ENCODE results near the gene DUSP14. TPM values are rescaled to one million over a fixed set of nuclear protein-coding genes. Genes with fewer than 3 reads are reported as not detected.
A peak's percentile ranks its signal among the peaks of the same experiment; 100 is the strongest.

The DUSP14 gene
- total and polyA plus RNA-seq, 9 of the 15 experiments (the other 6 are each of a cell fraction or from before 2014, with no cell fraction given): 20.2 to 74.0 (median 31.8) TPM

GRCh38 chr17:37518826-37519225, 29.1 kb downstream of the DUSP14 start:
- in situ Hi-C loops (cut with MboI): no loop called here
- peaks cover 0 to 14% of the 10 kb centered on the region in 2 experiments; a peak in 4 of 5 replicates for H3K4me1 ChIP-seq (replicated peaks in 1 of 2; ENCODE audit: control insufficient read depth in 2 of 2, insufficient read depth in 2 of 2, low read length in 2 of 2)
- H3K4me2 ChIP-seq (ENCODE audit: insufficient read depth, low read length): no peak overlapping the region; the same call in 1 of the 2 replicates
- H3K27me3 ChIP-seq (ENCODE audit: control insufficient read depth in 2 of 2, insufficient read depth in 2 of 2, low read length in 2 of 2): no peaks in the 10 kb centered on the region
- ATAC-seq (no peak), FAIRE-seq (no peak), DNase-seq (ENCODE audit: extremely low read depth in 1 of 4, low spot score in 3 of 4) (no peak)
- intact Hi-C loops (cut with micrococcal nuclease): no loop called here
- peak overlapping the region; percentile 46; the same call in 2 of the 3 replicates for H3K27ac ChIP-seq (ENCODE audit: extremely low read depth, low read depth, low read length)
- H2AFZ ChIP-seq (ENCODE audit: low read depth, low read length): no peak overlapping the region
- no peaks in the 10 kb centered on the region for H4K20me1 ChIP-seq (replicated peaks; ENCODE audit: control insufficient read depth, insufficient read depth, low read length)
- 0 out of 4 replicates have a peak overlapping the region, but pooled peaks of 1 of the 2 experiments have one; percentile 33 for H3K9ac ChIP-seq (ENCODE audit: insufficient read depth in 1 of 2, low read depth in 2 of 2, low read length in 2 of 2)
- WGBS (ENCODE audit: insufficient coverage, low coverage, missing lambda C conversion rate): 83% methylated on average over 7 of the region's 8 CpGs
- ChIA-PET POLR2A (interaction anchor here (1.3 kb wide), 1 partner anchor 17 kb away, joined by 4 read pairs; no protein-coding TSS in a partner anchor), CTCF (ENCODE audit: low intra/inter-chr PET ratio) (no interaction called here)
- H3K4me3 ChIP-seq: no peak overlapping the region
- no TSS peak for BruUV-seq (replicated peaks)
- no peaks in the 10 kb centered on the region for H3K79me2 ChIP-seq (ENCODE audit: control insufficient read depth, insufficient read depth, low read length)
- no peaks in the 10 kb centered on the region for H3K9me3 ChIP-seq (replicated peaks; ENCODE audit: control insufficient read depth, insufficient read depth, low read depth, low read length)
- H3K9me1 ChIP-seq (ENCODE audit: control insufficient read depth, insufficient read depth, low read length): no peaks in the 10 kb centered on the region
- peaks cover 58% of the 10 kb centered on the region; the same call in 2 of the 3 replicates for H3K36me3 ChIP-seq (ENCODE audit: control insufficient read depth, insufficient read depth, low read length)
- TF ChIP-seq ATF2 (CRISPR knock-in tag; IDR thresholded peaks at IDR 0.05) (no peak), TRIM24 (IDR thresholded peaks at IDR 0.05) (no peak), ZBTB40 (IDR thresholded peaks at IDR 0.05) (no peak), ZBTB40 (CRISPR knock-in tag; IDR thresholded peaks at IDR 0.05) (no peak), POLR2A (conservative IDR thresholded peaks at IDR 0.05) (no peak), FOS (IDR thresholded peaks at IDR 0.05; ENCODE audit: extremely low read depth, insufficient read length) (no peak), ZNF57 (CRISPR knock-in tag; IDR thresholded peaks at IDR 0.05) (no peak), ZNF347 (CRISPR knock-in tag; IDR thresholded peaks at IDR 0.05; ENCODE audit: low read depth) (no peak), ZNF280A (IDR thresholded peaks at IDR 0.05; ENCODE audit: low read depth, partially characterized antibody) (no peak), FOXP1 (CRISPR knock-in tag; IDR thresholded peaks at IDR 0.05) (no peak), KAT2B (IDR thresholded peaks at IDR 0.05; ENCODE audit: low read depth, low read length) (no peak)
